Hematopoietic multipotent progenitor cell treated with erythropoietin and hydrocortisone succinate and interleukin-3 and kit ligand, for 8 days (in vitro differentiated cells): ENCODE measurements around the gene TRIM71.

Source experiments
- DNase-seq: peaks from one replicate; pipeline ENCODE4 v3.0.0-alpha.2; 2015

The TRIM71 gene

DNA sequence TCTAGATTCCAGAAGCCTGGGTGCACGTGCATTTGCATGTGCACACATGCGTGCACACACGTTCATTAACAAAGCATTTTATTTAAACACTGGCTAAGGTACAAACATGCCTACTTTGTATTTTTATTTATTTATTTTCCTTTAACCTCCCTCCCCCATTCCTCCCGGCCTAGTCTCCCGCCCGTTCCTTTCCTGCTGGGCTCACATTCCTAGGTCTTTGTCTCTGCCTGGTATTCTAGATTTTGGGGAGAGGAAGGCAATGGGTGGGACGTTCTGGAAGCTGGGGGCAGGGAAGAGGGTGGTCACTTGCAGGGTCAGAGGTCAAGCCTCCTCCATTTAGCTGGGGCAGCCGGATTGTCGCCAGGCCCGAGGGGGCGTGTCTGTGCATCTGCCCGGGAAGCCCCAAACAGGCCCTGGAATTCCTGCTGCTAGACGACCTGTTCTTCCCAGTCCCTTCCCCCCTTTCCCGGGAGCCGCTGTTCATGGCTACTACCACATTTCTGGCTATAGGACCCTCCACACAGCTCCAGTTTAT lies 51.8 kb downstream of the TRIM71 start:
- DNase-seq, result no peak

DNA sequence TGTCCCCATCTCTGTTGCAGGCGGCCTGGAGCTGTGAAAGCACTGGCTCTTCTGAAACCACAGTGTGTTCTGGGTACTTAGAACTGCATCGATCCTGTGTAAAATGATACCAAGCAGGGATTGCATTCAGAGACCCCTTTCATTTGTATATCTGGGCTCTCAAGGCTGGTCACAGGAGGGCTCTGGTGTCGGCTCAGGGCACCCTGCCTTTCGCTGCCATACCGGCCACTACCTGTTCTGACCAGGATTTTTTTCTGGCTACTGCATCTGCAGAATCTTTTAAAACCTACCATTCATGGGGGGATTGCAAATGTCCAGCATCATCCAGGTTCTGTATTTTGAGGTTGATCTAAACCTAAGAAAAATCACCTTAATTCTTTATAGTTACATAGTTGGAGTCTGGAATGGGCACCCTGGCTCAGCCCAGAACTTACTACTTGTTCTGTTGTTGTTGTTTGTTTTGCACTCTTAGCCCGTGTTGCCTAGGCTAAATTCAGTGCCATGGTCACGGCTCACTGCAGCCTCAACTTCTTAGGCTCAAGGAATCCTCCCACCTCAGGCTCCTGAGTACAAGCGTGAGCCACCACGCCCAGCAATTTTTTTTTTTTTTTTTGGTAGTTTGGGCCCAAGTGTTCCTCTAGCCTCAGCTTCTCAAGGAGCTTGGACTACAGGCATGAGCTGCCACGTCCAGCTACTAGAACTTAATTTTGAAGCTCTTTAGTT lies 52.7 kb downstream of the TRIM71 start:
- no peak for DNase-seq

DNA sequence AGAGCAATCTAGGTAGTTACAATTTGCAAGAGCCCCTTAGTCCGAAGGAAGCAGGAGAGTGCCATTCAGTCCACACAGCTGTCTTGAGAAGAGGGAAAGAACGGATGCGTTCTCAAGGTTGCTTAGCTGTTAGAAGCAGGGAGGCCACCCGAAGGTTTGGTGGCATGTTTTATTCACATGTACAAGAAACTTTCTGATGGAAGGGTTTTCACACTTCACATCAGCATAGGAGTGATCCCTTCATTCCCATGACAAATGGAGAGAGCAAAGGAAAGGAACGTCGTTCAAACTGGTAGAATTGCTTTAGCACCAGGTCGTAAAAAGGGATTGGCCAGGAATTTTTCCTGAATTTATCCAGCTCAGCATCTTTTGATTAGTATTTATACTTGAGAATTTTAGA lies 53.5 kb downstream of the TRIM71 start:
- no peak for DNase-seq

DNA sequence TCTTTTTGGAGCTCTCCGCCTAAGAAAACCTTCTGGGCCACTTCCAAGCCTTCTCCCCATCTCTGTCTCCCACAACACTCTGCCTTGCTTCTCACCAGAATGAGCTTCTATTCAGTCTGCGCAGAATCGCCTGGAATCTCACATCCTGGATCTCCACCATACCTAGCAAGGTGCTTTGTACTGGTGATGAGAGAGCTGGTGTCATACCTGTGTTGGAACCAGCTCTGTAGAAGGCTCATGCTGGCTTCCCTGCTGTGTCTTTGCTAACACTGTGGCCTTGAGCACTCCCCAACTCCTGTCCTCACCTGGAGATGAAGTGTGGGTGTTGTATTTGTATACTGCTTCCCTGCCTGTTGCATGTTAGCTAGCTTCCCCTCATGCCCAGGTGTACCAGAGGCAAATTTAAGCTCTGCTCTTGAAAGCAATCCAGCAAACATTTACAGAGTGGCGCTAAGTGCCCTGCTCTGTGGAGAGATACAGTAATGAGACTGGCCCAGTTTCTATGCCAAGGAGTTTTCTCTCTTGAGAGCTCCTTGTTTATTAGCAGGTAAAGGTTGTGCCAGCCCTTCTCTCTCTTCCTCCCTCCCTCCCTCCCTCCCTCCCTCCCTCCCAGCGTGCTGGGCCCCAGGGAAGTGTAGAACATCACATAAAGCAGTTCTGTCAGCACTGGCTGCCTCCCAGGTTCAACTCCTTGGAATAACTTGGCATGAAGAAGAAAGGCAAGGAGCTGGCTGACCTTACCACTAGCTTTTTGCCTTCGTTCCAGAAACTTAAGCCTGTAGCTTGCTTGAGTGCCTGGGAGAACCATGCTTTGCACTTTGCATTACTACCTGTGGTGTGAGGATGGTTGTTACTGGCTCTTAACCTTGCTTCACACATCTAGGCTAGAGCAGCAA lies 54.9 kb downstream of the TRIM71 start:
- no peak for DNase-seq

DNA sequence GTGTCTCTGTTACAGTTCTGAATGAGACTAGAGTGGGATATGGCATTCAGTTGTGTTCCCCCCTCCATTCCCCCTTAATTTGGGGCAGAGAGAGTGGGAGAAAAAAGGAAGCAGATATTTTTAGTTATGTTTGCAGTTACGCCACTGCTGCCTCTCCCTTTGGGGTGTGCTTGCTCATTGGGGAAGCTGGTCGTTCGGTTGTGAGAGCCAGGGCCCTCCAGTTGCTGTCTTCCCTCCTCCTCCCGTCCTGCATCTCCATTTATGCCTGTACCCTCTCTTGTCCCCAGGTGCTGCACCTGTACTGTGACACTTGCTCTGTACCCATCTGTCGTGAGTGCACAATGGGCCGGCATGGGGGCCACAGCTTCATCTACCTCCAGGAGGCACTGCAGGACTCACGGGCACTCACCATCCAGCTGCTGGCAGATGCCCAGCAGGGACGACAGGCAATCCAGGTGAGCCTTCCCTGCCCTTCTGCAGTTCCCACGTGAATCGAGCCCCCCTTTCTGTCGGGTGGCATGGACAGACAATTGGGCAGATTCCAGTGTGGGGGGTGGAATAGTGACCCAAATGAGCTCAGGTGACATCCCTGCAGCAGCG lies 55.8 kb downstream of the TRIM71 start:
- no peak for DNase-seq

DNA sequence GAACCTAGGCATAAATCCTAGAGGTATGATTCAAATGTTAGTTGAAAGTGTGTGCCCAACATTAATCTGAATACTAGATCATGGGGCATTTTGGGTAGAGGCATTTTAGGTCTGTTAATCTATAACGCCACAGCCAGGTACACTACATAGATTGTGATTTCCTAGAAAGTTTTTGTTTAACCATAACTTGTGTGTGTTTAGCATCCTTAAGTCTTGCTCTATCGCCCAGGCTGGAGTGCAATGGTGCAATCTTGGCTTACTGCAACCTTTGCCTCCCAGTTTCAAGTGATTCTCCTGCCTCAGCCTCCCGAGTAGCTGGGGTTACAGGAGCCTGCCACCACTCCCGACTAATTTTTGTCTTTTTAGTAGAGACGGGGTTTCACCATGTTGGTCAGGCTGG lies 59.1 kb downstream of the TRIM71 start:
- DNase-seq, result no peak

DNA sequence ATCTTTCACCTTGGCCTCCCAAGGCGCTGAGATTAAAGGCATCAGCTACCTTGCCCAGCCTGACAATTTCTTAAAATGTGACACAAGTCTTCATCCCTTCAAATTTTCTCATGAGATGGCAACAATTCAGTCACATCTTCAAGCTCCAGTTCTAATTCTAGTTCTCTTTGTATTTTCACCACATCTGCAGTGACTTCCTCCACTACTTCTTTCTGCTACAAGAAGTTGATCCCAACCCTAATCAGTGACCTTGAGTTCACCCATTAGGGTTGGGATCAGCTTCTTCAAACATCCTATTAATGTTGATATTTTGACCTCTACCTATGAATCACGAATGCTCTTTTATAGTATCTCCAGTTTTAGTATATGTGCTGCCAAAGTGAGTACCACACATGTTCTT lies 59.8 kb downstream of the TRIM71 start:
- no peak for DNase-seq

DNA sequence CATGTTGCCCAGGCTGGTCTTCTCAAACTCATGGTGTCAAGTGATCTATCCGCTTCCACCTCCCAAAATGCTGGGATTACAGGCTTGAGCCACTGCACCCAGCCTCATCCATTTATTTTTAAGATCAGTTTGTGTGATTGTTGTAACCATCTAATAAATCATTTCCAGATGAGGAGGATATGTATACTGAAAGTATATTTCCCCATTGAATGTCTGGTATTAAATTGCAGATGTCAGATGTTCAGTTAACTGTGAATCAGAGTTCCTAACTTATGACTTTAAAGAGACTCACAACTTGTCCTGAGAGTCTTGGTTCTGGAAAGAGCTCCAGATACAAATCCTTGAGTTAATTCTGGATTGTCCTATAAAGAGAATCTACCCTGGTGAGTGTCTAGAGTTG lies 62.4 kb downstream of the TRIM71 start:
- DNase-seq, result no peak

DNA sequence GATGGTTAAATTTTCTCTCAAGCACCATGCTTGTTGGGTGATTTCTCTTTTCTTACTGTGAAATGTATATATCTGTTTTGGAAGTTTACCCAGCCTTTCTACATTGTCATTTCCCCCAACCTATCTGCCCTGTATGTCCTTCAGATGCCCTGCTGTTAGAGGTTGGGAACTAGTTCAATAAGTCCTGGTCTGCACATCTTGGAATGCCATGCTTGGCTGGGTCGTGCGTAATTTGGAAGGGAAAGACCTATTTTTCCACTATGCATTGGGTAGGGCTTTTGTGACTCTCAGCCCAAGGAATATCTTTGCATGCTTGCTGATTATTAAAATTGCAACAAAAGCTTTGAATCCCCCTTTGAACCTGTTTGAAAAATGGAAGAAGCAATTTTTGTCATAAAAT lies 63.8 kb downstream of the TRIM71 start:
- DNase-seq, result no peak

DNA sequence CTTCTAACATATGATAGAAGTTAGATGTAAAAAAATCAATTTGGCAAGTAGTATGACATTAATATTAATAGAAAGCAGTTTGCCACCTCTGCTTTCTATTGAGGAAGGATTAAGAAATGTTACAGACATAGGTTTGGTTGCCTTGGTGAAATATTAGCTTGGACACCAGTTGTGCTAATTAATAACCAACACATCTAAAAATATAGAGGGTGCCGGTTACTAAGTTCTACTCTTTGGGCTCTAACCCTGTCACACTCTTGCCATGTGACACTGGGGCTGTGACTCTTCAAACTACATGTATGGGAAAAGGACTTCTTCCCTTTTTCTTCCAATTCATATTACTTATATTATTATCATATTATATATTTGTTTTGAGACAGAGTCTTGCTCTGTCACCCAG lies 64.4 kb downstream of the TRIM71 start:
- no peak for DNase-seq

DNA sequence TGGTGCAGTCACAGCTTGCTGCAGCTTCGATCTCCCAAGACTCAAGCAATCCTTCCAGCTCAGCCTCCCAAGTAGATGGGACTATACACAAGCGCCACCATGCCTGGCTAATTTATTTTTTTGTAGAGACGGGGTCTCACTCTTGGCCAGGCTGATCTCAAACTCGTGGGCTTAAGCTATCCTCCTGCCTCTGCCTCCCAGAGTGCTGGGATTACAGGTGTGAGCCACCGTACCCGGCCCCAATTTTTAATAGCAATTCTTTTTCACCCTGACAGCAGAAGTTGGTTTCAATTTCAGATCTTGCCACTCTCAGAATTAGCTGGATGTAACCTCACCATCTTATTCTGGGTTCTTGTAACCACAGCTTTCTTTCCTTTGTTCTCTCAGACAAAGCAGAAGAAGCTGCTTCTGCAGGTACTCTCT lies 64.8 kb downstream of the TRIM71 start:
- no peak for DNase-seq

DNA sequence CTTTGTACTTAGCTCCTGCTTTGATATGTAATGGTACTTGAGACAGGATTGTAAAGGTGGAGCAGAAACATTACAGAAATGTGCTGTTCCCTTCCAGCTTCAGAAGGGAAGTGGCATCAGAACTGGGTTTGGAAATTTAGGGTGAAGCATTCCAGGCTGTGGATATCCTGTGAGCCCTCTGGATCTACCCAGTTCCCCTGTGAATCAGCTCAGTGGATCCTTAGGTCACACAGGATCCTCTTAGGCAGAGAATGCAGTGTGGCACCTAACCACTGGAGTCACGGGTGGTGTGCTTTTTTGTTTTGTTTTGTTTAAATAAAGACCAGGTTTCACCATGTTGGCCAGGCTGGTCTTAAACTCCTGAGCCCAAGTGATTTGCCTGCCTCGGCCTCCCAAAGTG lies 66.0 kb downstream of the TRIM71 start:
- no peak for DNase-seq

DNA sequence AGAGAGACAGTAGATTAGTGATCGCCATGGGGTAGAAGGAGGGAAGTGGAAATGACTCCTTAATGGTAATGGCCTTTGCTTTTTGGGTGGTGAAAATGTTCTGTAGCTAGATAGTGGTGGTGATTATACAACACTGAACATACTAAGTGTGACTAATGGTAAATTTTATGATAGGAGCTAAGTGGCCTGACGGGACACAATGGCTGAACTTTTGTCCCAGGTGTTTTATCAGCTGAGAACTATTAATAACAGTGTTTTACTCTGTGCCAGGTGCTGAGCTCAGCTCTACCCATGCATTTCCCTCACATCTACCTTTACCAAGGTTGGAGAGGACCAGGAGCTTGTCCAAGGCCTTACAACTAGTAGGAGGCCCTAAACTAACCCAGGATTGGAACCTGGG lies 66.8 kb downstream of the TRIM71 start:
- no peak for DNase-seq

DNA sequence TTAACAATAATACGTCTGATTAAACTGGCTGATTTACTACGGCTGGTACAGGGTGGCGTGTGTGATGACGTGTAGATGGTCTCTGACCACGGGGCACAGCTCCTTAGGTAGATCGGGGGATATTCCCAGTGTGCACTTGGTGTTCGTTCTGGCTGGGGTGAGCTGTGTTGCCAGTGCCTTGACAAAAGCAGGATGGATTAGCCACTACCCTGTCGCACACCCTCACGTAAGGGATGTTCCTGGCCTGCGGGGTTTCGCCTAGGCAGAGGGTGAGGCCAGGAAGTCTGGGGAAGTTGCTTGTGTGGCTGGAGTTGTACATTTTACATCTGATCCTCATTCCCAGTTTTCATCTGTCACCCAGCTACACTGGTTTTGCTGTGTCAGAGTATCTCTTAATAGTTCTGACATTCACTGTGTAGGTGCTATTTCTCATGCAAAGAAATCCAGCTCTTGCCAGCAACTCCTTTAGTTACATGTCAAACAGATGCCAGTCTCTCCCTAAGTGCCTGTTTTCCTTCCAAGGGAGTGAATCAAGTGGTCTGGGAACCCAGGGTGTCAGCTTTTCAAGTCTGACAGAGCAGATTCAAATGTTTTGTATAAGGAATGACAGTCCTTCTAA lies 67.6 kb downstream of the TRIM71 start:
- no peak for DNase-seq

DNA sequence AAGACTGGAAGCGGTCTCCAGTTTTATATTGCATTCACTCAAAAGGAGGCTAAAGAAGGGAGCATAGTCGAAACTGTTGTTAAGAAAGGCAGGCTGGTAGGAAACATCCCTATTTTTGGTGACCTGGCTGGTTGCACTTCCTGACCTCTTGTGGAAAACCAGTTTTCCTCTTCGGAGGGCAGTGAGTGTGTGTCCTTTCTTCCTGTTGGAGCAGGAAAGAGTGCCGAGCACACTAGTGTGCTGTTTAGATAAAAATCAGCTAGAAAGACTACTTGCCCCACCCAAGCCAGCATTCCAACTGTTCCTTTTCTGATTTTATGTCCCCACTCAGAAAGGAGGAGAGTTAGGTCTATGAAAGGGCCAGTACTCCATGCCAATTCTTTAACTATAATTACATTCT lies 68.5 kb downstream of the TRIM71 start:
- no peak for DNase-seq

DNA sequence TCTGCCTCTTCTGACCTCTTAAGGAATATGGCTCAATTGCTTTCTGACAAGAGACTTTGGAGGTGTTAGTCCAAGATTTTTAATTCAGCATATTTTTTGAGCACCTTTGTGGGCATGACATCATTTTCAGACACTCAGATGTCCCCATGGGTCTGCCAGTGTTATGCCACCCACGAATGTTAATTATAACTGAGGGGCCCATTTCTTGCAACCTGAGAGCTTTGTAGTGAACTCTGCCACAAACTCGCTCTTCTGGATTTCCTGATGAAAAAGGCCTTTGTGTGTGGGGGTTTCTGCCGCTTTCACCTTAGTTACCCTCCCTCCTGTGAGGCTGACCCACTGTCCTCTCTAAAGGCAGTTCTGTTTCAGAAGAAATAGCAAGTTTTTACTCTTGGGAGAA lies 69.1 kb downstream of the TRIM71 start:
- no peak for DNase-seq

DNA sequence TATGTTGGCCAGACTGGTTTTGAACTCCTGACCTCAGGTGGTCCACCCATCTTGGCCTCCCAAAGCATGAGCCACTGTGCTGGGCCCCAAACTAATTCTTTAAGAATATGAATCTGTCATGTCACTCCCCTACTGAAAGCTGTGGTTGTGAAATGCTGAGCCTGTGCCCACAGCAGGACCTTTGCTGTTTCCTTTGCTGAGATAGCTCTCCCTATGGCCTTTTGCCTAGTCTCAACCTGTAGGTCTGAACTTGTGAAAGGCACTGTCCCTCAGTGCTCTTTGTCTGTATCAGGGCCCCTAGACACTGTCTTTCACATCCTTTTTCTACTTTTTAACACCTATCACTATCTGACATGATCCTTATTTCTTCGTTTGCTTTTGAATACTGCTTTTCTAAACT lies 70.9 kb downstream of the TRIM71 start:
- DNase-seq, result no peak

DNA sequence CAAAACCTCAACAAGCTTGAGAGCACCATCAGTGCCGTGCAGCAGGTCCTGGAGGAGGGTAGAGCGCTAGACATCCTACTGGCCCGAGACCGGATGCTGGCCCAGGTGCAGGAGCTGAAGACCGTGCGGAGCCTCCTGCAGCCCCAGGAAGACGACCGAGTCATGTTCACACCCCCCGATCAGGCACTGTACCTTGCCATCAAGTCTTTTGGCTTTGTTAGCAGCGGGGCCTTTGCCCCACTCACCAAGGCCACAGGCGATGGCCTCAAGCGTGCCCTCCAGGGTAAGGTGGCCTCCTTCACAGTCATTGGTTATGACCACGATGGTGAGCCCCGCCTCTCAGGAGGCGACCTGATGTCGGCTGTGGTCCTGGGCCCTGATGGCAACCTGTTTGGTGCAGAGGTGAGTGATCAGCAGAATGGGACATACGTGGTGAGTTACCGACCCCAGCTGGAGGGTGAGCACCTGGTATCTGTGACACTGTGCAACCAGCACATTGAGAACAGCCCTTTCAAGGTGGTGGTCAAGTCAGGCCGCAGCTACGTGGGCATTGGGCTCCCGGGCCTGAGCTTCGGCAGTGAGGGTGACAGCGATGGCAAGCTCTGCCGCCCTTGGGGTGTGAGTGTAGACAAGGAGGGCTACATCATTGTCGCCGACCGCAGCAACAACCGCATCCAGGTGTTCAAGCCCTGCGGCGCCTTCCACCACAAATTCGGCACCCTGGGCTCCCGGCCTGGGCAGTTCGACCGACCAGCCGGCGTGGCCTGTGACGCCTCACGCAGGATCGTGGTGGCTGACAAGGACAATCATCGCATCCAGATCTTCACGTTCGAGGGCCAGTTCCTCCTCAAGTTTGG lies 72.9 kb downstream of the TRIM71 start:
- DNase-seq, result no peak

DNA sequence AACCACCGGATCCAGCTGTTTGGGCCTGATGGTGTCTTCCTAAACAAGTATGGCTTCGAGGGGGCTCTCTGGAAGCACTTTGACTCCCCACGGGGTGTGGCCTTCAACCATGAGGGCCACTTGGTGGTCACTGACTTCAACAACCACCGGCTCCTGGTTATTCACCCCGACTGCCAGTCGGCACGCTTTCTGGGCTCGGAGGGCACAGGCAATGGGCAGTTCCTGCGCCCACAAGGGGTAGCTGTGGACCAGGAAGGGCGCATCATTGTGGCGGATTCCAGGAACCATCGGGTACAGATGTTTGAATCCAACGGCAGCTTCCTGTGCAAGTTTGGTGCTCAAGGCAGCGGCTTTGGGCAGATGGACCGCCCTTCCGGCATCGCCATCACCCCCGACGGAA lies 73.6 kb downstream of the TRIM71 start:
- DNase-seq, result no peak

DNA sequence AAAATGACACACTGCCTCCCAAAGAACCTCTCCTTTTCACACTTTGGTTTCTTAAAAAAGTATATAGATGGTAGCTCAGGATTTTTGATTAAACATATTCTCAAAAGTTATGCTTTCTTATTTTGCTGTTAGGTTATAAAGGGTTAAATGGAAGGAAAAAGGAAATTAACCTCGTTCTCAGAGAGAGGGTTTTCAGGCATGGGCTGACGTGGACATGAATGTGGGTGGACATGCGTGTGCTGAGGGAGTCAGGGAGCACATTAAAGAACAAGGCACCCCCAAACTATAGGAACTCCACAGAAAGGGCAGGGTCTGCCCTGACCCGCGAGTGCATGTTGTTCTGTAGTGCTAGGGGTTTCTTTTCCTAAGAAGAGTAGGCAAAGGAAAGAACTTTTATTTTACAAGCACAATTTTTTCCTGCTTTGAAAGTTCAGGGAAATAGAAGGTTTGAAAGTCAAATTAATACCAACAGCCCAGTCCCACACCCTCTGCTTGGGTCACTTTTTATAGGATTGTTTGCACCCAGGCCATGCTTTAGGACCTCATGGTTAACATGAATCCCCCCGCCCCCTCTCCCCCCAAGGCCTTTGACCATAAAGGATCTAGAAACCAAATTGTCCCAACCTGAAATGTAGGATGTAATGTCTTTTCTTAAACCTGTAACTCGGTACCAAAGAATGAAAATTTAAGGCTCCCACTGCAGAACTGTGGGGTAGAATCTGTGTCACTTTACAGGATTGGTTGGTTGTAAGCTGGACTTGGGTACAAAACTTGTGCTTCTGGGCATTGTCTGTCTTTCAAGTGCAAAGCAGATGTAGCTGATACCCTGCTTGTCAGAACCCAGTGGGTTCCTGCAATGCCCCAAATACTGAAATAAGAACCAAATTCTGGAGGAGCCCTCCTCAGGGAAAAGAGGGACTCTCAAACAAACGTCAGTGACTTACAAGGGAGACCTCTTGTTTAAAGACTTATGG lies 75.1 kb downstream of the TRIM71 start:
- no peak for DNase-seq

DNA sequence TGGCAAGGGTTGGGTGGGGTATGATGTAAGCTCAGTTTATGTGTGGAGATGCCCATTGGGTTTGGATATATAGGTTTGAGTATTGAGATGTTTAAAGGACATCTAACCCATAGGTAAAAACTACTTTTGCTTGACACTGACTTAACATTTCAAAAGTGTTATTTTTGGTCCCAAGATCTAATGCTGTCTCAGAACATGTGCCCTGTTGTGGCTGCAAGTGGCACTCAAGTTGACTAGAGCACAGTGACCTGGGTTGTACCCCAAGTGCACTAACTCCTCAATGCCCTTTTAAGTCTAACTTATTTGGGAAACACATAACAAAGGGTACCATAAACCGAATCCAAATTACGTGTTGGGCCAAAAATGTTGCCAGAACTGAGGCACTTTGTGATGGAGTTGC lies 77.2 kb downstream of the TRIM71 start:
- DNase-seq, result no peak
